Glutamatergic neuron (in vitro differentiated cells): ENCODE results near the gene PADI2. TPM values are rescaled to one million over a fixed set of nuclear protein-coding genes. Genes with fewer than 3 reads are reported as not detected.

Experiments
- DNase-seq: peaks from one replicate; pipeline ENCODE4 v3.0.0; 2022
- H3K27ac Mint-ChIP-seq: one replicate; pipeline ENCODE4 v1.8.0; 2020; ENCODE audit warnings: mild to moderate bottlenecking, mixed read lengths, inconsistent platforms; ENCODE audit not compliant: unreplicated experiment
- H3K27me3 Mint-ChIP-seq: one replicate; pipeline ENCODE4 v1.8.0; 2020; ENCODE audit warnings: mild to moderate bottlenecking, moderate library complexity, mixed read lengths, inconsistent platforms; ENCODE audit not compliant: unreplicated experiment
- H3K36me3 Mint-ChIP-seq: one replicate; pipeline ENCODE4 v1.8.0; 2020; ENCODE audit warnings: mild to moderate bottlenecking, mixed read lengths, inconsistent platforms; ENCODE audit not compliant: unreplicated experiment
- H3K4me1 Mint-ChIP-seq: one replicate; pipeline ENCODE4 v1.8.0; 2020; ENCODE audit warnings: mild to moderate bottlenecking, low read depth, mixed read lengths, inconsistent platforms; ENCODE audit not compliant: unreplicated experiment
- H3K4me3 Mint-ChIP-seq: one replicate; pipeline ENCODE4 v1.8.0; 2020; ENCODE audit warnings: mild to moderate bottlenecking, mixed read lengths, inconsistent platforms; ENCODE audit not compliant: unreplicated experiment
- H3K9me3 Mint-ChIP-seq: one replicate; pipeline ENCODE4 v1.8.0; 2020; ENCODE audit warnings: mild to moderate bottlenecking, moderate library complexity, mixed read lengths, inconsistent platforms; ENCODE audit not compliant: unreplicated experiment
- total RNA-seq: library from RNA; stranded (reverse); fragmentation: NEBNext Ultra II Directional; extraction: Animal tissue kit (Norgen Biotek cat#: 25700); gene quantifications from one replicate; pipeline ENCODE4 v1.2.1, GENCODE V29; 2021; ENCODE audit not compliant: unreplicated experiment
- TF ChIP-seq, protein P1 (sequence below): fragments of 200-600 bp; sonication (generic); IDR thresholded peaks from one replicate; pipeline ENCODE4 v1.5.0; 2021; ENCODE audit not compliant: partially characterized antibody, unreplicated experiment

The PADI2 gene
- total RNA-seq, 1 donor from 2014 or later: 0.74 TPM

DNA sequence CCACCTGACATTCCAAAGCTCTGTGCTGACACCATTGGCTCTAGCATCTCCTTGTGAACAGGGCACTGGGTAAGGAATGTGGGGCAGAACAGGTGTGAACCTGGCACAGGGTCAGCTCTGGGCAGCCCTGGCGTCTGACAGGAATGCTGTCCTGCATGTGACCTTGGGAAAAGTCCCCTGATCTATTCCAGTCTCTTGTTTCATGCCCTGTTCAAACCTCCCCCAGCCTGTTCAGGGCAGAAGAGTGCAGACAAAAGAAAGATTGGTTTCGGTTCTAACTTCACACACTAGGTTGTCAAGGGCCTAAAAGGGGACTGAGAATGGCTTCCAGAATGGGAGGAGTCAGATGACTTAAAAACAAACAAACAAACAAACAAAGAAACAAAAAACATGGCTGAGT, 37.8 kb downstream of the PADI2 start:
- H3K27ac Mint-ChIP-seq: no peak overlapping the region
- peaks cover 5% of the 10 kb centered on the region for H3K4me1 Mint-ChIP-seq

DNA sequence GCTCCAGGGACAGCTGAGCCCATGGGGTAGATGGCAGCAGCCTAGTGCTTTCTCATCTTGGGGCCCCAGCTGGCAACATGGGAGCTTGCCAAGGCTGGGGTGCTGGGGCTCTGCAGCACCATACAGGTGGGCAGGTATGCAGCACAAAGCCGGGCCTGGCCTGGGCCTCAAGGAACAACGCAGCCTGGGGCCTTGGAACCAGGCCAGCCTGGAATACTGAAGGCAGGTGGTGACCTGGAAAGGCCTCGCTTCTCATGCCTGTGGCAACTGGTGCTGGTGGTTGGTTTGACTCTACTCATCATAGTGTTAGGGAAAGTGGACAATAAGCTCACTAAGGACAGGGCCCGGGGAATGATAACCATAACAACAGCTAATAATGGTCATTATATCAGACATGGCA, 38.4 kb downstream of the PADI2 start:
- H3K4me3 Mint-ChIP-seq: no peak overlapping the region
- TF ChIP-seq, protein P1, sequence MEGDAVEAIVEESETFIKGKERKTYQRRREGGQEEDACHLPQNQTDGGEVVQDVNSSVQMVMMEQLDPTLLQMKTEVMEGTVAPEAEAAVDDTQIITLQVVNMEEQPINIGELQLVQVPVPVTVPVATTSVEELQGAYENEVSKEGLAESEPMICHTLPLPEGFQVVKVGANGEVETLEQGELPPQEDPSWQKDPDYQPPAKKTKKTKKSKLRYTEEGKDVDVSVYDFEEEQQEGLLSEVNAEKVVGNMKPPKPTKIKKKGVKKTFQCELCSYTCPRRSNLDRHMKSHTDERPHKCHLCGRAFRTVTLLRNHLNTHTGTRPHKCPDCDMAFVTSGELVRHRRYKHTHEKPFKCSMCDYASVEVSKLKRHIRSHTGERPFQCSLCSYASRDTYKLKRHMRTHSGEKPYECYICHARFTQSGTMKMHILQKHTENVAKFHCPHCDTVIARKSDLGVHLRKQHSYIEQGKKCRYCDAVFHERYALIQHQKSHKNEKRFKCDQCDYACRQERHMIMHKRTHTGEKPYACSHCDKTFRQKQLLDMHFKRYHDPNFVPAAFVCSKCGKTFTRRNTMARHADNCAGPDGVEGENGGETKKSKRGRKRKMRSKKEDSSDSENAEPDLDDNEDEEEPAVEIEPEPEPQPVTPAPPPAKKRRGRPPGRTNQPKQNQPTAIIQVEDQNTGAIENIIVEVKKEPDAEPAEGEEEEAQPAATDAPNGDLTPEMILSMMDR: no peak
- peaks cover 3% of the 10 kb centered on the region for H3K27me3 Mint-ChIP-seq
- no peak for DNase-seq
- peaks cover 5% of the 10 kb centered on the region for H3K4me1 Mint-ChIP-seq
- no peak overlapping the region for H3K27ac Mint-ChIP-seq
- peaks cover 7% of the 10 kb centered on the region for H3K9me3 Mint-ChIP-seq
- no peaks in the 10 kb centered on the region for H3K36me3 Mint-ChIP-seq

More for the DNA sequence above, 37.8 kb downstream of the PADI2 start:
- no peak overlapping the region for H3K4me3 Mint-ChIP-seq
- no peaks in the 10 kb centered on the region for H3K36me3 Mint-ChIP-seq
- TF ChIP-seq, protein P1: no peak
- peaks cover 5% of the 10 kb centered on the region for H3K27me3 Mint-ChIP-seq
- no peak for DNase-seq
- H3K9me3 Mint-ChIP-seq: peaks cover 7% of the 10 kb centered on the region

DNA sequence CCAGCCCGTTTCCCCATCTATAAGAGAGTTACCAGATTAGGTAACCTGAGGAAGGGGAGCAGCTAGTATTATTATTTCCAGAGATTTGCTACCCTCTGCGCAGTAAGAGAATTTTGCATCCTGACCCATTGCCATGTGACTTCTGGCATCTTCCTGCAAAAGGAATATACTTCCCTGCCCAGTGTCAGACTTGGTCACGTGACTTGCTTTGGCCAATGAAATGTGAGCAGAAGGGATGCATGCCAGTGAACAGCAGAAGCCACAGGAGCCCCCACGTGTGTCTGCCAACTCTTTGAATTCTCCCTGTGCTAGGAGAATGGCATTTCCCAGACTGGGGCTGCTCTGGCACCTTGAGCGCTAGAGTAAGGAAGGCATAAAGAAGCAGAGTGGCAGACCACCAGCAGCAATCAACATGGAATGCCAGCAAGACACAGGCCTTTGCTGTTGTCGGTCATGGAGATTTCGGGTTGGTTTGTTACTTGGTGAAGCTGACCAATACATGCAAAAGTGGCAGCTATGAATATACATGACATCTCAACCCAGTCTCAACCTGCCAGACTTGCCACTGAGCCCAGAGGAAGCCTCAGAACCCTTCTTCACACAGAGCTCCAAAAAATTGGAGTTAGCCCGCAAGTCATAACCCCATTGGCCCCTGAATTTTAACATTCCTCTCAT, 39.0 kb downstream of the PADI2 start:
- Mint-ChIP-seq H3K4me3 (no peak overlapping the region), H3K27me3 (peaks cover 6% of the 10 kb centered on the region), H3K4me1 (peaks cover 9% of the 10 kb centered on the region), H3K9me3 (peaks cover 7% of the 10 kb centered on the region), H3K27ac (no peak overlapping the region), H3K36me3 (no peaks in the 10 kb centered on the region)
- TF ChIP-seq, protein P1: no peak
- no peak for DNase-seq

DNA sequence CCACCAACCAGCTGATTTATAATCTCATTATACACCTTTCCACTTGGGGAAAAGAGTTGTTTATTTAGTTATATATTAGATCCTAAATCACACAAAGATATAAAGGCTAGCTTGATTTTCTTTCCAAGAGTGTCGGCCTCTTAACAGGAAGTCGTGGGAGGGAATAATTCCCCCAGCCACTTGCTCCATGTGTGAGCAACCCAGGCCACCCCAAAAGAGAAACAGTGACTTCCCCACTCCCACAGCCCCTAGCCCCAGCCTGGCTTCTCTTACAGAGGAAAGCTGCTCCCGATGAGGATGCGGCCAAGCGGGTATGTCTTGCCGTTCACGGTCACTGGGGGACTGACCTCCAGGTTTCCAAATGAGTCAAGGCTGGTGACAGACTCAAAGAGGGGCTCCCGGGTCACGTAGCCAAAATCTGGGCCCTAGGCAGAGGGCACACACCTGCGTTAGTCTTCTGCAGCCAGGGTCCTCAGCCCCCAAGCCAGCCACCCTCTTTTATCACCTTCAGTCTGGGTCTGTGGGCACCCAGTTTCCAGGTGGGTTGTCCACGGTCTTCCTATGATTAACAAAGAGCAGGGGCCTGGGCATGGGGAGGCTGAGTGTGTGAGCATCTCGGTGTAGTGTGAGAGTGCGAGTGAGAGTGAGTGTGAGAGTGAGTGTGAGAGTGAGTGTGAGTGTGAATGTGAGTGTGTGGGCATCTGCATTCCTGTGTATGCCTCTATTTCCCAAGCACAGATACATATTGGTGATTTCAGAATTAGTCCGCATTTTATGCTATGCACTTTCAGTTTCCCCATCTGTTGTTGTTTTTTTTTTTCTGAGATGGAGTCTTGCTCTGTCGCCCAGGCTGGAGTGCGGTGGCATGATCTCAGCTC, 40.0 kb downstream of the PADI2 start:
- Mint-ChIP-seq H3K4me1 (peaks cover 9% of the 10 kb centered on the region), H3K9me3 (peaks cover 7% of the 10 kb centered on the region), H3K27ac (no peak overlapping the region), H3K27me3 (peaks cover 6% of the 10 kb centered on the region), H3K4me3 (no peak overlapping the region), H3K36me3 (no peaks in the 10 kb centered on the region)
- no peak for DNase-seq
- TF ChIP-seq, protein P1: no peak
